NCI-H2171 treated with DMSO at 0.1 percent for 48 hours (cell line): ENCODE measurements around the gene PIEZO2.

Experiments
- DNase-seq: peaks from one replicate; lab custom pipeline; 2025; lab: John Stamatoyannopoulos, UW

The PIEZO2 gene

DNA sequence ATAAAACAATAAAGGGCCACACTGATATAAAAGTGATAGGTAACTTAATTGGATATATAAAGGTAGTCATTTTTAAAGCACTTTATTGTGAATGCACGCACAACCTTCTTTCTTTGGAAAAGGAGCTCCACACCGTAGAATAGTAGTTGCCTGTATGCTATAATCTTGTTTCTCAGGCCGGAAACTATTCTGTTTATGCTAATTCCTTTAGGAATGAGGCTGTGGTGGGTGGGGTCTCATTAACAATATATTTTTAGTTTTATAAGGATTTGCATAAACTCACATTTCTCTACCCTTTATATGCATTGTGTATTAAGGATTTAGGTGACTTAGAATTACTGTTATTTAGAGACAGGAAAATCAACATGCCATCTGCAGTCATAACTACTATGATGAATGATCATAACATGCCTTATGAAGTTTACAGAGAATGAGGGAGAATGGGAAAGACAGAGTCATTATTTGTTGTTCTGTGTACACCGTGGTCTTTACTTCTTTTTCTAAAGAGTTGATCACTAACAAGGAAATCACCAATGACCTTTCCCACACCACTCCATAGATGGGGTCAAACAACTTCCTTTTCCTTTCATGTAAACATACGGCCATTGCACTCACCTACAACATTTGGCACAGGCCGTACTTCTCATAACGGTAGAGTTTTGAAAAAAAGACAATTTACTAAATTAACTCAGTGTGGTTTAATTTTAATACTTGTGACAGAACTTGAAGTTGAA, 84.5 kb downstream of the PIEZO2 start:
- no peak for DNase-seq

DNA sequence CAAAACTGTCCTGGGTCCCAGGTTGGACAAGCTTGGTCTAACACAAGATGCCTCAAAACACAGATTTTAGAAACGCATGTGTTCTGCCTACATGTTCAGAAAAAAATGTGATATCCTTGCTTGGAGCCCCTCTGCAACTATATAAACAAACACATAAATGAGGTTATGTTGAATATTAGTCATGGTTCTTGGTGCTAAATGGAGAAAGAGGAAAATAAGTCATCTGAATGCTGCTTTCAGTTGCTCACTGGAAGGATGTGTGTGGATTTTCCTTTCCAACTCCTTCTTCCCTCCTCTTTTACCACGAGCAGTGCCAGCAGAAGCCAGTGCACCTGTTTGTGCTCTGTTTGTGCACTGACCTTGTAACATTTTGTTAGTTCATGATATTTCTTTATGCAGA, 85.3 kb downstream of the PIEZO2 start:
- DNase-seq: no peak

GRCh38 chr18:11055721-11056120, 93.6 kb downstream of the PIEZO2 start:
- DNase-seq: no peak

- no peak for DNase-seq
These were observed 94.9 kb downstream of the PIEZO2 start for GRCh38 chr18:11054497-11054896.

DNA sequence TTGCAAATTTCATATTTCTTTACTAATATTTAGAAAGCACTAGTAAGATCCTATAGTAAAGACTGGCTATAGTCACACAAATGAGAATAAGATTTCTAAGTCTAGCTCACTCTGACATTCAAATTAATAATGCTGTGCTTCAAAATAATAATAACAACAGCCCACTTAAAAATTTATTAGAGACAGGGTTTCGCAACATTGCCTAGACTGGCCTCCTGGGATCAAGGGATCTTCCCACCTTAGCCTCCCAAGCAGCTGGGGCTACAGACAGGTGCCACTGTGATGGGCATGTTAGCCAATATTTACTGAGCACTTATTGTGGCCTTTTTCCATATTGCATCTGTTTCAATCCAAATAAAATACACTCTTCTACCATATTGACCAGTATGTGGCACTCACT, 96.1 kb downstream of the PIEZO2 start:
- no peak for DNase-seq

- no peak for DNase-seq
These were observed 96.6 kb downstream of the PIEZO2 start for GRCh38 chr18:11052800-11053199.

GRCh38 chr18:11051462-11051861, 97.9 kb downstream of the PIEZO2 start:
- no peak for DNase-seq

- no peak for DNase-seq
These were observed 98.4 kb downstream of the PIEZO2 start for GRCh38 chr18:11050966-11051365.

GRCh38 chr18:11047817-11048216, 101.6 kb downstream of the PIEZO2 start:
- no peak for DNase-seq

- no peak for DNase-seq
These were observed 102.2 kb downstream of the PIEZO2 start for GRCh38 chr18:11047156-11047555.

- peak; percentile 62 for DNase-seq
These were observed 103.2 kb downstream of the PIEZO2 start for GRCh38 chr18:11046140-11046539.

GRCh38 chr18:11043694-11044093, 105.7 kb downstream of the PIEZO2 start:
- no peak for DNase-seq

- no peak for DNase-seq
These were observed 107.1 kb downstream of the PIEZO2 start for GRCh38 chr18:11042247-11042646.

DNA sequence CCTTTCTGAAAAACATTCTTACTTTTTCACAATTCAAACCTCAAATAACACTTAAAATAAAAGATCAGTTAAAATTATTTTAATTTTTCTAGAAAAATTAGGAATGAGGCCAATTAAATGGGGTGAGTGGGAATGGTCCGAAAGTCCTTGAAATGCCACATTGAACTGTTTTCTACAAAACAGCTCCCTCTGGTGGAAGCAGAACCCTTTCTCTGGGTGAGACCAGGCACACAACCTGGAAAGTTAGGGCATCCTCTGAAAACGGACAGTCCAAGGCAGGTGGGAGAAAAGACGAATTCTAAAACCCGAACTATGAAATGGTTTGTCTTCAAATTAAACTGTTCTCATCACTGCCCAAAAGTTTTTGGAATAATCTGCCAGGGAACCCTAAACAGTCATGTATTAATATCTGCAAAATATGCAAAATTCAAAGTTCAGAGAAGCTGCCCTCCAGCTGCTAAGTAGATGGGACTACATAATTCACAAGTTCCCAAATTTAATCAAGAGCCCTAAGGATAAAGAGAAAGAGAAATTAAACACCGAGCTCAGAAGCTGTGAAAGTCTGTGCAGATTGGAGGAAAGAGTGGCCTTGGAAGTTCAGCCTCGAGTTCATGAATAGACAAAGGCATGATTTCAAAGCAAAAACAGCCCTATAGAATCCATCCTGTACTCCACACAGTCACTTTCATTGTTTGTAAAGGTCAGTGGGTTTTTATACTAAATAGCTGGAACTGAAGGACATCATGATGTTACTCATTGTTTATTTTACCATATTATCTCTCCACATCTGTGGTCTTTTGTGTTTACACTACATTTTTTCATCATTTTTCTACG, 108.3 kb downstream of the PIEZO2 start:
- DNase-seq: peak; percentile 33

DNA sequence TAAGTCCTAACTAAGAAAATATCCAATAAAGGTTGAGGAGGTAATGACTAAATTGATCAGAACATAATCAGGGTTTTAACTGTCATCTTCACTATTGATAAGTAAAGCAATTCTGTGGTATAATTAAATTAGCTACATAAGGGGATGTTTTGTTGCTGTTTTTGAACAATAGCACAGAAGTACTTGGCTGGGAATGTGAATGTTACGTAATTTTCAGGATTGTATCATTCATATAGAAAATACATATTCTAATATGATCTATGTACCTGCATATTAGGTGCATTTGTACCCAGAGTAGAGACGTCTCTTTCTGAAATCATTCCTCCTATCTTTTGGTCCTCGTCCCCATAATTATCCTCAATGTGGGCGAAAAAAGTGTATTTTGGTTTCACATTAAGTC, 109.0 kb downstream of the PIEZO2 start:
- no peak for DNase-seq

- DNase-seq: no peak
These were observed 111.7 kb downstream of the PIEZO2 start for GRCh38 chr18:11037533-11038240.

- DNase-seq: no peak
These were observed 113.4 kb downstream of the PIEZO2 start for GRCh38 chr18:11035814-11036495.

DNA sequence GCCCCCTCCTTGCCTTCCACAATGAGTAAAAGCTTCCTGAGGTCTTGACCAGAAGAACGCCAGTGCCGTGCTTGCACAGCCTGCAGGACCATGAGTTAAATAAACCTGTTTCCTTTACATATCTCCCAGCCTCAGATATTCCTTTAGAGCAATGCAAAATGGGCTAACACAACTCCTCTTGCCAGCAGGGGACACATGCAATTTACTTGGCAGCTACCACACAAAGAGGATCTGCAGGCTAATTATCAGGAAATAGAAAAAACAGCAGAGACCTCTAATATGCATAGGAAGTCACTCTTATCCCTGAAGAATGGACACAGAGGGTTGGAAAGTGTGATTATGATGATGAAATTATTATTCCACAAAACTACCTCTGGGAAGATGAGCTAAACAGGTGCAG, 114.0 kb downstream of the PIEZO2 start:
- DNase-seq: no peak

- no peak for DNase-seq
These were observed 114.5 kb downstream of the PIEZO2 start for GRCh38 chr18:11034884-11035283.

DNA sequence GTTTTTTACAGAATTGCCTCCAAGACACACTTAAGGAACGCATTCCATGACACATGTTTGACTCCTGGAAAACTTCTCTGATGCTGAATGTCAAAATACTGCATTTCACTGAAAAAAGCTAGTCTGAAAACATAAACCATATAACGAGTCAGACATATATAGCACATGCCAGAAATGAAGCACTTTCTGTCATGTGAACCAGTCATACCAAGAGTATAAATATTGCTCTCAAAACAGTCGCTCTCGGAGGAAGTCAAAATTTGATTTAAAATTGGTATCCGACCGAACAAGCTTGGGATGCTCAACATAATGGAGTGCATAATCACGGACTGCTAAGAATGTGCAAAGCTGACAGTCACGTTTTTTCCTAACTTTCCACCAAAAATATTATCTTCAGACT, 115.9 kb downstream of the PIEZO2 start:
- no peak for DNase-seq

- no peak for DNase-seq
These were observed 117.4 kb downstream of the PIEZO2 start for GRCh38 chr18:11031966-11032365.

GRCh38 chr18:11029021-11029420, 120.3 kb downstream of the PIEZO2 start:
- DNase-seq: no peak
